ENCODE data around the gene DPEP3.
A peak's percentile ranks its signal among the peaks of the same experiment; 100 is the strongest.

DPEP3 gene

GRCh38 chr16:67946966-67947558 is 33.2 kb downstream of the DPEP3 start:
- DNase-seq = no peak
- TF ChIP-seq, protein P1, sequence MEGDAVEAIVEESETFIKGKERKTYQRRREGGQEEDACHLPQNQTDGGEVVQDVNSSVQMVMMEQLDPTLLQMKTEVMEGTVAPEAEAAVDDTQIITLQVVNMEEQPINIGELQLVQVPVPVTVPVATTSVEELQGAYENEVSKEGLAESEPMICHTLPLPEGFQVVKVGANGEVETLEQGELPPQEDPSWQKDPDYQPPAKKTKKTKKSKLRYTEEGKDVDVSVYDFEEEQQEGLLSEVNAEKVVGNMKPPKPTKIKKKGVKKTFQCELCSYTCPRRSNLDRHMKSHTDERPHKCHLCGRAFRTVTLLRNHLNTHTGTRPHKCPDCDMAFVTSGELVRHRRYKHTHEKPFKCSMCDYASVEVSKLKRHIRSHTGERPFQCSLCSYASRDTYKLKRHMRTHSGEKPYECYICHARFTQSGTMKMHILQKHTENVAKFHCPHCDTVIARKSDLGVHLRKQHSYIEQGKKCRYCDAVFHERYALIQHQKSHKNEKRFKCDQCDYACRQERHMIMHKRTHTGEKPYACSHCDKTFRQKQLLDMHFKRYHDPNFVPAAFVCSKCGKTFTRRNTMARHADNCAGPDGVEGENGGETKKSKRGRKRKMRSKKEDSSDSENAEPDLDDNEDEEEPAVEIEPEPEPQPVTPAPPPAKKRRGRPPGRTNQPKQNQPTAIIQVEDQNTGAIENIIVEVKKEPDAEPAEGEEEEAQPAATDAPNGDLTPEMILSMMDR (IDR thresholded peaks at IDR 0.05) = no peak
- Histone ChIP-seq H3K36me3 (peaks cover 83 to 98% (median 91%) of the 10 kb centered on the region in 3 donors), H3K4me3 (no peak overlapping the region), H3K27me3 (no peaks in the 10 kb centered on the region), H3K9me3 (no peaks in the 10 kb centered on the region), H3K27ac (no peak overlapping the region), H3K4me1 (peaks cover 0 to 29% (median 26%) of the 10 kb centered on the region in 4 donors)
- intact Hi-C loops (cut with DNase I; ENCODE audit: low total_unique reads) = no loop called here

DNA sequence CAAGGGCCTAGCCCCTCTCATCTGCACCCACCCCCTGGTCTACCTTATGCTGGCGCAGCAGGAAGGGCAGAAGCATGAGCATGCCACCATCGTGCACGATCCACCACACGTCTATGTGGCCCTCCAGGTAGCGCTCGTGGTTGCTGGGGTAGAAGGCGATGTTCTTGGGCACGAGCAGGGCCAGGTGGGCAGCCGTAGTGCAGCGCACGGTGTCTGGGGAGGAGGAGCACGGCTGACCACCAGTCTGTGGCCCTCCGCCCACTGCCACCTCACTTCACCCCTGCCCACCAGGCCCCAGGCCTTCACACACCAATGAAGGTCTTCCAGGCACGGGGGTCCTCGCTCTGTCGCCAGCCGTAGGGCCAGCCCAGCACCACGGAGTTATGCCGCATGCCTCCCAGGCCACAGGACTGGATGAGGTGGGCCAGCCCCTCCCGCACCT is 34.1 kb downstream of the DPEP3 start:
- Histone ChIP-seq H3K36me3 (peaks cover 78 to 96% (median 82%) of the 10 kb centered on the region in 3 donors), H3K4me3 (no peak overlapping the region), H3K9me3 (no peaks in the 10 kb centered on the region), H3K27me3 (no peaks in the 10 kb centered on the region), H3K4me1 (peaks cover 0 to 23% (median 18%) of the 10 kb centered on the region in 4 donors), H3K27ac (no peak overlapping the region)
- TF ChIP-seq, protein P1 (IDR thresholded peaks at IDR 0.05) = no peak
- no peak for DNase-seq
- intact Hi-C loops (cut with DNase I; ENCODE audit: low total_unique reads) = no loop called here

DNA sequence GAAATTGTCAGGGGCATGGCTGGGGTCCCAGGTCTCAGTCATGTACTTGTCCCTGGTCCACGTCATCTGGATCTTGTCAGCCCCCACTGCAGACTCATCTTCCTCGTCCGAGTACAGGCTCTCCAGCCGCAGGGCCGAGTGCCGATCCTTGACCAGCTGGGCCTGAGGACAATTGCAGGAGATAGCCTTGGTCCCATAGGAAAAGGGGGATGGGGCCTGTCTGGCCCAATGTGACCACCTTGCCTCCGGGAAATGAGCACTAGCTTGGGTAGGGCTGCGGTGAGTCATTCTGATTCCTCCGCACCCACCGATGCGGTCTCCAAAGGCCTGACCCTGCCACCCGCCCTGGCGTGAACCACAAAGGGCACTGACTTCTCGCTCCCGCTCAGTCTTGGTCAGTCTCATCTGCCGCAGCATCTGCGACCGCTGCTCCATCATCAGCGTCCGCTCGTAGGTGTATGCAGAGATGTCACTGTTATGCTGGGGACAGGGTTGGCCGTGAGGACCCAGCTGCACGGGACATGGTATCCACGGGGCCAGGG is 34.8 kb downstream of the DPEP3 start:
- Histone ChIP-seq H3K27ac (peak overlapping the region; percentile 80 to 83), H3K27me3 (no peaks in the 10 kb centered on the region), H3K9me3 (no peaks in the 10 kb centered on the region), H3K4me3 (no peak overlapping the region), H3K4me1 (peaks cover 0 to 23% (median 18%) of the 10 kb centered on the region in 4 donors), H3K36me3 (peaks cover 74 to 89% (median 76%) of the 10 kb centered on the region in 3 donors)
- intact Hi-C loops (cut with DNase I; ENCODE audit: low total_unique reads) = no loop called here
- peak in 1 of 2 donors; percentile 17 for DNase-seq
- TF ChIP-seq, protein P1 (IDR thresholded peaks at IDR 0.05) = no peak

DNA sequence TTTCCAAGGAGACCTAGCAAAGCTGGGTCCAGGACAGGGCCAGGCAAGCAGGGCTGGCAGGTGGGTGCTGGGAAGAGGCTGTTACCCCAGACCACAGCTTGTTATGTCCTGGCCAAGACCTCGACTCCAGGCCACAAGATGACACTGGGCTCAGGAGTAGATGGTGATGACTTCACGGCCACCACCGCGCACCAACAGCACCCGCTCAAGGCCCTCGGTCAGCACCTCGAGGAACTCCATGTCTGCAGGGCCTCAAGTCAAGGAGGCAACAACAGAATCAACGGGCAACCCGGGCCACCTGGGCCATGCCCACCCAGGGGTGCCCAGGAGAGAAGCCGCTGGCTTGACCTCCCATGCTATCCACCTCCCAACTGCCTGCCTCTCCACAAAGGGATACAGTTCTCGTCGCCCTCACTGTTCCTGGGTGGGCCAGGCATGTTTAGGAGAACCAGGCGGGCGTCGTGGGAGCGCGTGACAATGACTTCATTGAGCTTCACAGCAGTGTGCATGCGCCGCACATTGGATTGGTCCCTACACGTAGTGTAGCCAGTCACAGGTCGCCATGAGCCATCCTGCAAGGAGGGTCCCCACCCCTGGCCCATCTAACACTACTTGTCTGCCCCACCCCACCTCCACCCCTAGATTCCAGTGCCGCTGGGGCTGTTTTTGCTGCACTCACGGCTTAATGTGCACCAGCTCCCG is 35.5 kb downstream of the DPEP3 start:
- intact Hi-C loops (cut with DNase I; ENCODE audit: low total_unique reads) = no loop called here
- peak overlapping the region; percentile 80 to 83 for H3K27ac ChIP-seq
- H3K4me1 ChIP-seq = peaks cover 0 to 23% (median 18%) of the 10 kb centered on the region in 4 donors
- no peak overlapping the region for H3K4me3 ChIP-seq
- H3K27me3 ChIP-seq = no peaks in the 10 kb centered on the region
- peaks cover 72 to 89% (median 76%) of the 10 kb centered on the region in 3 donors for H3K36me3 ChIP-seq
- DNase-seq = peak in 1 of 2 donors; percentile 19
- TF ChIP-seq, protein P1 (IDR thresholded peaks at IDR 0.05) = no peak
- H3K9me3 ChIP-seq = no peaks in the 10 kb centered on the region

- TF ChIP-seq, protein P1 (IDR thresholded peaks at IDR 0.05) = no peak
- peaks cover 0 to 23% (median 18%) of the 10 kb centered on the region in 4 donors for H3K4me1 ChIP-seq
- H3K9me3 ChIP-seq = no peaks in the 10 kb centered on the region
- peak; percentile 80 to 94 for DNase-seq
- H3K27ac ChIP-seq = peak within 1 kb of the TSS; percentile 80 to 83
- peaks cover 66 to 85% (median 71%) of the 10 kb centered on the region in 3 donors for H3K36me3 ChIP-seq
- no peaks in the 10 kb centered on the region for H3K27me3 ChIP-seq
- no peak within 1 kb of the TSS for H3K4me3 ChIP-seq
- intact Hi-C loops (cut with DNase I; ENCODE audit: low total_unique reads) = no loop called here
Observed at GRCh38 chr16:67943619-67944504, 36.4 kb downstream of the DPEP3 start, which contains the start of gene LCAT. TSS of gene LCAT (minus strand) at chr16:67944120. CDS start at chr16:67944101, 19 bp downstream.

Measured in tibial artery (tissue), 4 donors.